ENCODE measurements around the gene FERMT1.
"Not testable (repeated sequence)": the region's sequence is repeated elsewhere in the genome, so short reads cannot be mapped to it uniquely, and the experiment has no call there.

The FERMT1 gene

GRCh38 chr20:6067763-6068318 lies 55.0 kb downstream of the FERMT1 start:
- DNase-seq = no peak

- no peak for DNase-seq
These were observed 56.2 kb downstream of the FERMT1 start for GRCh38 chr20:6066582-6066981.

GRCh38 chr20:6061544-6061943 lies 61.3 kb downstream of the FERMT1 start:
- DNase-seq = no peak

GRCh38 chr20:6060213-6060612 lies 62.6 kb downstream of the FERMT1 start:
- DNase-seq = no peak

GRCh38 chr20:6058684-6059295 lies 64.0 kb downstream of the FERMT1 start:
- DNase-seq = peak; percentile 33

- DNase-seq = no peak
These were observed 65.1 kb downstream of the FERMT1 start for GRCh38 chr20:6057691-6058090.

GRCh38 chr20:6057139-6057538 lies 65.7 kb downstream of the FERMT1 start:
- DNase-seq = no peak

GRCh38 chr20:6055981-6056569 lies 66.8 kb downstream of the FERMT1 start:
- DNase-seq = no peak

- no peak for DNase-seq
These were observed 67.6 kb downstream of the FERMT1 start for GRCh38 chr20:6055161-6055783.

GRCh38 chr20:6054689-6055051 lies 68.2 kb downstream of the FERMT1 start:
- not testable (repeated sequence) for DNase-seq

GRCh38 chr20:6053776-6054688 lies 68.8 kb downstream of the FERMT1 start, which contains the start of gene LRRN4:
LRRN4 (minus strand) TSS chr20:6054060; CDS start chr20:6052799, 1,261 bp downstream.
- peak; percentile 44 for DNase-seq

- DNase-seq = no peak
These were observed 69.6 kb downstream of the FERMT1 start for GRCh38 chr20:6053064-6053775.

GRCh38 chr20:6051505-6051904 lies 71.3 kb downstream of the FERMT1 start:
- DNase-seq = no peak

- no peak for DNase-seq
These were observed 74.4 kb downstream of the FERMT1 start for GRCh38 chr20:6048391-6048790.

GRCh38 chr20:6046432-6046831 lies 76.4 kb downstream of the FERMT1 start:
- DNase-seq = no peak

- DNase-seq = no peak
These were observed 77.3 kb downstream of the FERMT1 start for GRCh38 chr20:6045566-6045965.

GRCh38 chr20:6044115-6044514 lies 78.7 kb downstream of the FERMT1 start:
- no peak for DNase-seq

GRCh38 chr20:6041808-6042265 lies 81.0 kb downstream of the FERMT1 start:
- no peak for DNase-seq

GRCh38 chr20:6040958-6041807 lies 81.6 kb downstream of the FERMT1 start:
- DNase-seq = no peak

GRCh38 chr20:6040540-6040939 lies 82.3 kb downstream of the FERMT1 start:
- no peak for DNase-seq

GRCh38 chr20:6039766-6040165 lies 83.1 kb downstream of the FERMT1 start:
- no peak for DNase-seq

Measured in NCI-H1092 treated with DMSO at 0.1 percent for 48 hours (cell line).